NB4 (cell line): ENCODE data around the gene FSTL5.

Experiments
- CTCF ChIP-seq: IDR thresholded peaks from one replicate; pipeline ENCODE4 v1.5.1; 2012; ENCODE audit warnings: low read depth, low read length
- MAX ChIP-seq: IDR thresholded peaks from 2 replicates; pipeline ENCODE4 v1.6.1; 2011; ENCODE audit warnings: low read depth, low read length
- MYC ChIP-seq: IDR thresholded peaks from 2 replicates; pipeline ENCODE4 v1.6.1; 2011; ENCODE audit warnings: low read depth, low read length
- POLR2A ChIP-seq: IDR thresholded peaks from 2 replicates; pipeline ENCODE4 v1.6.1; 2011; ENCODE audit warnings: mild to moderate bottlenecking; ENCODE audit not compliant: insufficient read length; ENCODE audit errors: extremely low read depth

DNA sequence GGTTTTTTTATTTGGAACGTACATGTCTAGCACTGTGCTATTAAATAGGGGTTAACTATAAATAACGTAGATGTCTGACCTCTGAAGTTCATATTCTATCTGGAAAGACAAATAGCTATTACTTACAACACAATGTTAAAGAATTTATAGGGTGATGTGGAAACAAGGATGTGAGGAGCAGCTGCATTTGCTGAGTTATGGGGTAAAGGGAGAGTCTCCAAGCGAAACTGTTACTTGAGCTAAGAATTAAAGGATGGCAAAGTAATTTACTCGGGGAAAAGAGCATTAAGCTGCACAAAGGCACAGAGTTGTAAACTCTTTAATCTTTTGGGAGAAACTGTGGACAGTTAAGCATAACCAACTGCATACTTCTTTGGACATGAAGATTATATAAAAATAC, 117.7 kb downstream of the FSTL5 start:
- TF ChIP-seq CTCF (no peak), POLR2A (no peak), MAX (no peak), MYC (no peak)
